Retinal pigment epithelial cell (primary cell): Measurements from ENCODE around the gene FAM151B.
"Not testable (repeated sequence)": the region's sequence is repeated elsewhere in the genome, so short reads cannot be mapped to it uniquely, and the experiment has no call there.

Experiments
- DNase-seq: peaks from one replicate; pipeline ENCODE4 v3.0.0-alpha.2; 2010; ENCODE audit warnings: low read depth
- H3K4me3 ChIP-seq: 2 replicates; pipeline ENCODE4 v1.5.1; 2011; ENCODE audit warnings: mild to moderate bottlenecking, low read length, control low read depth, moderate library complexity
- TF ChIP-seq, protein P1 (sequence below): conservative IDR thresholded peaks from 2 replicates; pipeline ENCODE4 v1.5.1; 2011; ENCODE audit warnings: low read depth, low read length, control low read depth, inconsistent platforms

Gene FAM151B

DNA sequence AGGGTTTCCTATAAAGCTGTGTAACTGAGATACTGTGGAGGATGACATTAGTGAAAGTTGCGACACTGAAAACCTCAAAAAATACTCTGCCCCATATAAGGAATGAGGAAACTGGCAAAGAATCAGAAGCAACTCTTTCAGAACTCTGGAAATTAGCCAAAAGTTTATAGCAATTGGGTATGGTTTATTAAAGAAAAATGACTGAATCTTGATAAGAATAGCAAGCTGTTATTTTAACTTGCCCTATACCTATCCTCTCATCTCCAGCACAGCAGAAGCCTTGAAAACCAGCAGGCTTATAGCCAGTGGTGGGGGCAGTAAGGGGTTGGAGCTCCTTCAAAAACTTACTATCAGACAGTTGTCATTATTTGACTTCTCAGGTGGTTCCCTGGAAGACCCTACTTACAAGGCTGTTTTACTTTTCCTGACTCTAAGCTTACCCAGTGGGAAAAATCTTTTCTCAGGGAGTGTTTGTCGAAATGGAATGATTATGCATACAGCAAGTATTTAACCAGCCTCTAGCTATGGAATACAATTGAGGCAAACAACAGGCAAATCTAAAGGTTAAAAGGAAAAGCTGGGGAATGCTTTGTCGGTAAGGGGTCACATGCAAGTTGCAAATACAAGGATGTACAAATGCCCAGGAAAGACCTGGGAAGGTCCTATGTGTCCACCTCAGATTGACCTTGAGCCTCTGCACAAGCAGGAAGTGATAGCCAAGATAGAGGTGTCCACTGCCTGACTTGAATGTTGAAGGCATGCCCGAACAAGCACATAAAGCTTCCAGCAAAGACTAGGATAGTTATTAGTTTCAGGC is 21.0 kb upstream of the FAM151B start:
- no peak for DNase-seq
- TF ChIP-seq, protein P1, sequence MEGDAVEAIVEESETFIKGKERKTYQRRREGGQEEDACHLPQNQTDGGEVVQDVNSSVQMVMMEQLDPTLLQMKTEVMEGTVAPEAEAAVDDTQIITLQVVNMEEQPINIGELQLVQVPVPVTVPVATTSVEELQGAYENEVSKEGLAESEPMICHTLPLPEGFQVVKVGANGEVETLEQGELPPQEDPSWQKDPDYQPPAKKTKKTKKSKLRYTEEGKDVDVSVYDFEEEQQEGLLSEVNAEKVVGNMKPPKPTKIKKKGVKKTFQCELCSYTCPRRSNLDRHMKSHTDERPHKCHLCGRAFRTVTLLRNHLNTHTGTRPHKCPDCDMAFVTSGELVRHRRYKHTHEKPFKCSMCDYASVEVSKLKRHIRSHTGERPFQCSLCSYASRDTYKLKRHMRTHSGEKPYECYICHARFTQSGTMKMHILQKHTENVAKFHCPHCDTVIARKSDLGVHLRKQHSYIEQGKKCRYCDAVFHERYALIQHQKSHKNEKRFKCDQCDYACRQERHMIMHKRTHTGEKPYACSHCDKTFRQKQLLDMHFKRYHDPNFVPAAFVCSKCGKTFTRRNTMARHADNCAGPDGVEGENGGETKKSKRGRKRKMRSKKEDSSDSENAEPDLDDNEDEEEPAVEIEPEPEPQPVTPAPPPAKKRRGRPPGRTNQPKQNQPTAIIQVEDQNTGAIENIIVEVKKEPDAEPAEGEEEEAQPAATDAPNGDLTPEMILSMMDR, result no peak
- H3K4me3 ChIP-seq, result no peak overlapping the region

DNA sequence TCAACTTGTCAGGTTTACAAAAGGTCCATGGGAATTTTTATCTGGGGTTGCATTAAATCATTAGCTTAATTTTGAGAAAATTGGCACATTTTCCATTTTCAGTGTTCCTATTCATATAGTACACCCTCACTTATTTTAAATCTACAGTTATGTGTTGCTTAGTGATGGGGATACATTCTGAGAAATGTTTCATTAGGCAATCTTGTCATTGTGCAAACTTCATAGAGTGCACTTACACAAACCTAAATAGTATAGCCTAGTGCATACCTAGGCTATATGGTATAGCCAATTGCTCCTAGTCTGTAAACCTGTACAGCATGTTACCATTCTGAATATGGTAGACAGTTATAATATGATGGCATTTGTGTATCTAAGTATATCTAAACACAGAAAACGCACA is 19.8 kb upstream of the FAM151B start:
- TF ChIP-seq, protein P1, result no peak
- no peak overlapping the region for H3K4me3 ChIP-seq
- DNase-seq, result no peak

DNA sequence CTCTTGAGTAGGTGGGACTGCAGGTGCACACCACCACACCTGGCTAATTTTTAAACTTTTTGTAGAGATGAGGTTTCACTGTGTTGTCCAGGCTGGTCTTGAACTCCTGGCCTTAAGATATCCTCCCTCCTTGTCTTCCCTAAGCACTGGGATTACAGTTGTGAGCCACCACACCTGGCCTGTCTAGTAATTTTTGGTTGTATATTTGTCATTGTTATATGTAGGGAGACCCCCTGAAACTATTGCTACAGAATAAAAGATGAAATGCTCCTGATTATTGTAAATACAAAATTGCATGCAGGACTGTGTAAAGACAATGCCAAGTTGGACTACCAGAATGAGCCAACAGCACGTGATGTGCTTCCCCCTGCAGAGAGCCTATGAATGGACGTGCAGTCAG is 17.3 kb upstream of the FAM151B start:
- not testable (repeated sequence) for H3K4me3 ChIP-seq, DNase-seq

DNA sequence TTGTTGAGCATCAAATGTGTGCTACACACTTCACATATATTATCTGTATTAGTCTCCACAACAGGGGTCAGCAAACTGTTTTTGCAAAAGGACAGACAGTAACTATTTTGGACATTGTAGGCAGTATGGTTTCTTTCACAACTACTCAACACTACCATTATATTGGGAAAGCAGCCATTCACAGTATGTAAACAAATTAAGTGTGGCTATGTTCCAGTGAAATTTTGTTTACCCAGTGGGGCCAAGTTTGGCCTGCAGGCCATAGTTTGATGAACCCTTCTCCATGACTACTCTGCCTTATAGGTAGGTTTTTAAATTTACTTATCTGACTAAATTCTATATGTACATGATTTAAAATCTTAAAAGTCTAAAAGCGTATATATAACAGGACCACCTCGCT is 13.0 kb upstream of the FAM151B start:
- TF ChIP-seq, protein P1, result no peak
- DNase-seq, result no peak
- no peak overlapping the region for H3K4me3 ChIP-seq

DNA sequence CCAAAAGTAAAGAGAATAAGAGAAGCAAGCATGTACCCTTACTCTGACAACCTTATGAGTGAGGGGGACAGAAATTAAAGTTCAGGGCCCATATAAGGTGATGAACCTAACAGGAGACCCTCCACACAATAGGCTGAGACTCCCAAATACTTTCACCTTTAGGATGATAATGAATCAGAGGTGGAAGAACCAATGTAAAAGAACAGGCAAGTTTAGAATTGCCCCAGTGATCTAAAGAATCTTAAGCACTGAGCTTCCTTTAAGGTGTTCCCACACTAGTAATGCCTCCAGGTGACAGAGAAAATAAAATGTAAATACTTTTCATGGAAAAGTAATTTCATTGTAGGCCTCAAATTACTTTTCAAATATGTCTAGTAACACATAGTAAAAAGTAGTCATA is 8.2 kb upstream of the FAM151B start:
- TF ChIP-seq, protein P1, result no peak
- DNase-seq, result no peak
- no peak overlapping the region for H3K4me3 ChIP-seq

DNA sequence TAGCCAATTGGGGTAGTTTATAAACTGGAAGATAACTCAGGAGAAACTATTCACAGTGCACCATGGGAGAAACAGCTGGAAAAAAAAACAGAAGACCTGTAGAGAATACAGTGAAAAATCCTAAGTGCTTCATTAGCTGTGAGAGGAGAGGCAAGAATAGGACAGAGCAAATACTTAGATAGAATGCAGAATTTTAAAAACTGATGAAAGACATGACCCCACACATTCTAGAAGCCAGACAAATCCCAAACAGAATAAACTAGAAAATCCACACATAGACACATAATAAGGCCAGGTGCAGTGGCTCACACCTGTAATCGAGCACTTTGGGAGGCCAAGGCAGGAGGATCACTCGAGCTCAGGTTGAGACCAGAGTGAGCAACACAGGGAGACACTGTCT is 7.5 kb upstream of the FAM151B start:
- TF ChIP-seq, protein P1, result no peak
- no peak for DNase-seq
- H3K4me3 ChIP-seq, result no peak overlapping the region

DNA sequence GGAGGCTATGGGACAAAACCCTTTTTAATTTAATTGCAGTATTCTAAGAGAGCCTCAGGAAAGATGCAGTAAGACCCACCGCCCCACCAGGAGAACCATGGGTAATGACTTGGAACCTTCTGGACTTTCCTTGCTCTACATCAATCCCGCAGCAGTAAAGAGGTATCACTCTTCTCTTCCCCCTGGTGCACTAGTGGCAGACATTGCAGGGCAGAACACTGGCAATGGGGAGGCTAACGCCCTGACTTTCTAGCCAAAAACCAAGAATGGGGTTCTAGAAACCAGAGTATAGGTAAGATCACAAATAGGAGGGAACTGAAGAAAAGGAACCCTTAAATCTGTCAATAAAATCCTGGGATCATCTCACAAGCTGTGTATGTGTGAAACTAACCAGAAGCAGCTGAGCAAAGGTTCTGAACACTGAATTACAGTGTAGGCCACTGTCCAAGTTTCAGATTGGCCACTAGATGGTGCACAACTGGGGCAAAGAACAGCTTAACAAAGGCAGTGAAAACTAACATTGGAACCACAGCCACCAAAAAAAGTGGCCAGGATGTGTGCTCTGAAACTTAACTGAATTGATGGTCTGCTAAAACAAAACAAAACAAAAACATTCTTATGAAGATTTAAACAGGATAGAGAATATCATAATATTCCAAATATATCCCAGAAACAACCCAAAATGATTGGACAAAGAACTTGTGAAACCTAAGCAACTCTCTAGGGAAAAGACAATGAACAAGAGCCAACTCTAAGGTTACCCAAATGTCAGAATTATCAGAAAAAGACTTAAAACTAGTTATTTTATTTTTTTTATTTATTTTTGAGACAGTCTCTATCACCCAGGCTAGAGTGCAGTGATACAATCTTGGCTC is 6.6 kb upstream of the FAM151B start:
- TF ChIP-seq, protein P1, result peak; percentile 93
- no peak overlapping the region for H3K4me3 ChIP-seq
- DNase-seq, result peak; percentile 14
